OCI-LY3 (cell line): ENCODE results near the gene SARDH.

ENCODE experiments used
- H2AFZ ChIP-seq: fragments of 200-600, 300-600 bp; shearing (Covaris generic); 2 replicates; pipeline ENCODE4 v1.6.0; 2014; ENCODE audit warnings: antibody characterized with exemption, low read depth, low read length
- H3K27ac ChIP-seq: fragments of 200-600, 300-600 bp; sonication (generic); 2 replicates; pipeline ENCODE4 v1.5.1; 2014; ENCODE audit warnings: mild to moderate bottlenecking, low read length, moderate library complexity, mixed read lengths
- H3K27me3 ChIP-seq: fragments of 200-600, 300-600 bp; sonication (generic); 2 replicates; pipeline ENCODE4 v1.6.1; 2014; ENCODE audit warnings: low read depth, low read length, mixed read lengths
- H3K36me3 ChIP-seq: fragments of 200-600, 300-600 bp; sonication (generic); replicated peaks from 2 replicates; pipeline ENCODE3; 2014; ENCODE audit warnings: low read depth, low read length, mixed read lengths
- H3K4me1 ChIP-seq: fragments of 300-600, 200-600 bp; sonication (generic); 2 replicates; pipeline ENCODE4 v1.6.1; 2014; ENCODE audit warnings: low read length, mixed read lengths
- H3K4me2 ChIP-seq: fragments of 200-600, 300-600 bp; sonication (generic); 2 replicates; pipeline ENCODE4 v1.6.1; 2014; ENCODE audit warnings: low read length, mixed read lengths
- H3K4me3 ChIP-seq: fragments of 300-600, 200-600 bp; sonication (generic); 2 replicates; pipeline ENCODE4 v1.5.1; 2014; ENCODE audit warnings: antibody characterized with exemption, mild to moderate bottlenecking, low read length, moderate library complexity
- H3K79me2 ChIP-seq: fragments of 300-600, 200-600 bp; shearing (Covaris generic); 2 replicates; pipeline ENCODE4 v1.6.1; 2014; ENCODE audit warnings: mild to moderate bottlenecking, low read length, mixed read lengths
- H3K9ac ChIP-seq: fragments of 300-600, 200-600 bp; shearing (Covaris generic); 2 replicates; pipeline ENCODE4 v1.6.0; 2014; ENCODE audit warnings: mild to moderate bottlenecking, low read length, moderate library complexity
- H3K9me3 ChIP-seq: fragments of 200-600, 300-600 bp; shearing (Covaris generic); 2 replicates; pipeline ENCODE4 v1.6.1; 2014; ENCODE audit warnings: low read length, mixed read lengths; ENCODE audit not compliant: insufficient read depth
- H4K20me1 ChIP-seq: fragments of 200-600, 300-600 bp; sonication (generic); 2 replicates; pipeline ENCODE4 v1.6.1; 2016; ENCODE audit warnings: low read length, mixed read lengths; ENCODE audit not compliant: insufficient read depth
- CTCF ChIP-seq: fragments of 200-600, 300-600 bp; sonication (generic); IDR thresholded peaks from 2 replicates; pipeline ENCODE4 v1.5.1; 2014; ENCODE audit warnings: antibody characterized with exemption, low read length, low read depth
- EZH2phosphoT487 ChIP-seq: fragments of 200-600 bp; shearing (Covaris generic); IDR thresholded peaks from 2 replicates; pipeline ENCODE4 v1.6.1; 2018; ENCODE audit warnings: antibody characterized with exemption, mixed run types, low read depth

The SARDH gene

GRCh38 chr9:133650026-133650425 lies 88.1 kb downstream of the SARDH start:
- no peak for TF ChIP-seq CTCF
- TF ChIP-seq EZH2phosphoT487, result no peak
- H3K27ac ChIP-seq, result no peak overlapping the region
- H3K27me3 ChIP-seq, result peaks cover 15% of the 10 kb centered on the region; the same call in 1 of the 2 replicates

DNA sequence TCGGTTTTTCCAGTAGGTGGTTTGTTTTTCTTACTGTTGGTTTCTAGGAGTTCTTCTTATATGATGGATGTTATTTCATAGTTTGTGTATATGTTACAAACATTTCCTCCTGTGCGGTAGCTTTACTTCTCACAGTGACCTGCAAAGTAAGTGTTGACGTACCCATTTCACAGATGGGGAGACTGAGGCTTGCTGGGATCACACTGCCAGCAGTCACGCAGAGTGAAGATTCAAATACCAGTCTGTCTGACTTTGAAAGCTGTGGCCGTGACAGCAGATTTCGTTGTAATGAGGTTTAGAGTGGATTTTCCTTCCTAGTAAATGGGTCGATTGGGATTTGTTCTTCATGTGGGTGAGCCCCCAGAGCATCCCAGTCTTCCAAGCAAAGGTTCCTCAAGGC lies 89.0 kb downstream of the SARDH start:
- no peak overlapping the region for H2AFZ ChIP-seq
- H4K20me1 ChIP-seq, result no peaks in the 10 kb centered on the region
- H3K4me2 ChIP-seq, result no peak overlapping the region
- H3K79me2 ChIP-seq, result no peaks in the 10 kb centered on the region
- no peaks in the 10 kb centered on the region for H3K4me1 ChIP-seq
- H3K36me3 ChIP-seq, result no peaks in the 10 kb centered on the region
- no peaks in the 10 kb centered on the region for H3K9me3 ChIP-seq
- TF ChIP-seq EZH2phosphoT487 (no peak), CTCF (no peak)
- no peak overlapping the region for H3K9ac ChIP-seq
- peaks cover 15% of the 10 kb centered on the region; the same call in 1 of the 2 replicates for H3K27me3 ChIP-seq
- H3K4me3 ChIP-seq, result no peak overlapping the region
- no peak overlapping the region for H3K27ac ChIP-seq

More at GRCh38 chr9:133650026-133650425, 88.1 kb downstream of the SARDH start:
- no peaks in the 10 kb centered on the region for H4K20me1 ChIP-seq
- H3K79me2 ChIP-seq, result no peaks in the 10 kb centered on the region
- no peak overlapping the region for H3K4me3 ChIP-seq
- H2AFZ ChIP-seq, result no peak overlapping the region
- no peak overlapping the region for H3K4me2 ChIP-seq
- H3K36me3 ChIP-seq, result no peaks in the 10 kb centered on the region
- H3K9me3 ChIP-seq, result no peaks in the 10 kb centered on the region
- H3K9ac ChIP-seq, result no peak overlapping the region
- H3K4me1 ChIP-seq, result no peaks in the 10 kb centered on the region

GRCh38 chr9:133647765-133648469 lies 90.2 kb downstream of the SARDH start:
- H3K36me3 ChIP-seq, result no peaks in the 10 kb centered on the region
- H2AFZ ChIP-seq, result no peak overlapping the region
- peaks cover 15% of the 10 kb centered on the region; the same call in 1 of the 2 replicates for H3K27me3 ChIP-seq
- TF ChIP-seq EZH2phosphoT487 (no peak), CTCF (no peak)
- H3K27ac ChIP-seq, result no peak overlapping the region
- no peaks in the 10 kb centered on the region for H3K79me2 ChIP-seq
- no peak overlapping the region for H3K4me2 ChIP-seq
- no peaks in the 10 kb centered on the region for H3K9me3 ChIP-seq
- H4K20me1 ChIP-seq, result no peaks in the 10 kb centered on the region
- no peak overlapping the region for H3K9ac ChIP-seq
- H3K4me3 ChIP-seq, result no peak overlapping the region
- no peaks in the 10 kb centered on the region for H3K4me1 ChIP-seq

GRCh38 chr9:133647148-133647547 lies 91.0 kb downstream of the SARDH start:
- Histone ChIP-seq H3K4me2 (no peak overlapping the region), H3K27me3 (peaks cover 15% of the 10 kb centered on the region; the same call in 1 of the 2 replicates), H3K4me1 (no peaks in the 10 kb centered on the region), H3K9me3 (no peaks in the 10 kb centered on the region), H4K20me1 (no peaks in the 10 kb centered on the region), H3K79me2 (no peaks in the 10 kb centered on the region), H3K27ac (no peak overlapping the region), H3K4me3 (no peak overlapping the region), H3K36me3 (no peaks in the 10 kb centered on the region), H3K9ac (no peak overlapping the region), H2AFZ (no peak overlapping the region)
- TF ChIP-seq EZH2phosphoT487 (no peak), CTCF (no peak)
